Measurements from ENCODE around the gene PRDM16.

- no peak for TF ChIP-seq POLR2A (IDR thresholded peaks at IDR 0.05; ENCODE audit: low read length)
- no peak for TF ChIP-seq GATA1 (IDR thresholded peaks at IDR 0.05; ENCODE audit: low read depth, low read length)
Observed at GRCh38 chr1:3184666-3185065, 115.7 kb downstream of the PRDM16 start.

Measured in erythroblast (primary cell).